GM21723 (cell line): ENCODE data around the gene STAT2.
"Not testable (repeated sequence)": the region's sequence is repeated elsewhere in the genome, so short reads cannot be mapped to it uniquely, and the experiment has no call there.

Experiments used
- ATAC-seq: cut with Tn5 transposase; IDR thresholded peaks from one replicate; pipeline ENCODE4 v1.9.1; 2021; ENCODE audit warnings: mild to moderate bottlenecking, moderate library complexity; ENCODE audit not compliant: unreplicated experiment

Gene STAT2

GRCh38 chr12:56362130-56363059, 2.5 kb upstream of the STAT2 start, which contains the start of gene APOF:
Gene APOF, minus strand, starts transcription at chr12:56362857. Its CDS starts 112 bp downstream, at chr12:56362745.
- no peak for ATAC-seq

GRCh38 chr12:56361487-56362129, 1.7 kb upstream of the STAT2 start:
- no peak for ATAC-seq

- no peak for ATAC-seq
Measured at GRCh38 chr12:56358836-56359532, 923 bp downstream of the STAT2 start.

- no peak for ATAC-seq
Measured at GRCh38 chr12:56351325-56351724, 8.6 kb downstream of the STAT2 start.

GRCh38 chr12:56350662-56351061, 9.2 kb downstream of the STAT2 start:
- ATAC-seq: no peak

GRCh38 chr12:56348776-56349175, 11.1 kb downstream of the STAT2 start:
- no peak for ATAC-seq

- ATAC-seq: not testable (repeated sequence)
Measured at GRCh38 chr12:56347255-56347654, 12.7 kb downstream of the STAT2 start.

- no peak for ATAC-seq
Measured at GRCh38 chr12:56346675-56347074, 13.2 kb downstream of the STAT2 start.

GRCh38 chr12:56342290-56342689, 17.6 kb downstream of the STAT2 start:
- not testable (repeated sequence) for ATAC-seq

- no peak for ATAC-seq
Measured at GRCh38 chr12:56341616-56342015, 18.3 kb downstream of the STAT2 start.

- no peak for ATAC-seq
Measured at GRCh38 chr12:56339158-56339422, 20.8 kb downstream of the STAT2 start.

GRCh38 chr12:56338308-56339157, 21.4 kb downstream of the STAT2 start, which contains the start of gene IL23A:
Gene IL23A, plus strand, starts transcription at chr12:56338884. Its CDS starts 161 bp downstream, at chr12:56339045.
- peak; percentile 37 for ATAC-seq

- ATAC-seq: no peak
Measured at GRCh38 chr12:56337753-56338251, 22.1 kb downstream of the STAT2 start.

- ATAC-seq: no peak
Measured at GRCh38 chr12:56336361-56337167, 23.3 kb downstream of the STAT2 start.

- ATAC-seq: not testable (repeated sequence)
Measured at GRCh38 chr12:56335527-56335926, 24.4 kb downstream of the STAT2 start.

- no peak for ATAC-seq
Measured at GRCh38 chr12:56334490-56334793, 25.5 kb downstream of the STAT2 start.

GRCh38 chr12:56333679-56334489, 26.0 kb downstream of the STAT2 start, which contains the start of gene PAN2:
Gene PAN2, minus strand, starts transcription at chr12:56334000. Its CDS starts 906 bp downstream, at chr12:56333094.
- ATAC-seq: peak; percentile 93

- no peak for ATAC-seq
Measured at GRCh38 chr12:56333197-56333678, 26.7 kb downstream of the STAT2 start.
